ENCODE results near the gene DNAJA1.
"Not testable (repeated sequence)": the region's sequence is repeated elsewhere in the genome, so short reads cannot be mapped to it uniquely, and the experiment has no call there.

Gene DNAJA1

GRCh38 chr9:33024966-33025571, at the start of gene DNAJA1:
Gene DNAJA1, plus strand, starts transcription at chr9:33025273. Its CDS starts 1,212 bp downstream, at chr9:33026485.
- H3K9me3 ChIP-seq (ENCODE audit: control insufficient read depth, low read depth, low read length) = no peaks in the 10 kb centered on the region
- H3K9ac ChIP-seq (ENCODE audit: low read length) = peak within 1 kb of the TSS; percentile 97
- no peaks in the 10 kb centered on the region for H3K27me3 ChIP-seq (ENCODE audit: control insufficient read depth, insufficient read depth, low read length)
- H3K4me3 ChIP-seq (ENCODE audit: low read length) = peak within 1 kb of the TSS; percentile 99
- peak within 1 kb of the TSS; percentile 97 for H3K27ac ChIP-seq (ENCODE audit: low read length)
- peaks cover 3% of the 10 kb centered on the region for H3K4me1 ChIP-seq (ENCODE audit: control insufficient read depth, low read depth, low read length)
- peaks cover 39% of the 10 kb centered on the region for H3K36me3 ChIP-seq (ENCODE audit: control insufficient read depth, low read depth, low read length)

- Histone ChIP-seq H3K9ac (ENCODE audit: low read length) (no peak overlapping the region), H3K4me1 (ENCODE audit: control insufficient read depth, low read depth, low read length) (no peaks in the 10 kb centered on the region), H3K4me3 (ENCODE audit: low read length) (no peak overlapping the region), H3K27ac (ENCODE audit: low read length) (no peak overlapping the region), H3K27me3 (ENCODE audit: control insufficient read depth, insufficient read depth, low read length) (no peaks in the 10 kb centered on the region), H3K9me3 (ENCODE audit: control insufficient read depth, low read depth, low read length) (no peaks in the 10 kb centered on the region), H3K36me3 (ENCODE audit: control insufficient read depth, low read depth, low read length) (peaks cover 39% of the 10 kb centered on the region)
Observed at GRCh38 chr9:32978051-32978450, 47.0 kb upstream of the DNAJA1 start.

DNA sequence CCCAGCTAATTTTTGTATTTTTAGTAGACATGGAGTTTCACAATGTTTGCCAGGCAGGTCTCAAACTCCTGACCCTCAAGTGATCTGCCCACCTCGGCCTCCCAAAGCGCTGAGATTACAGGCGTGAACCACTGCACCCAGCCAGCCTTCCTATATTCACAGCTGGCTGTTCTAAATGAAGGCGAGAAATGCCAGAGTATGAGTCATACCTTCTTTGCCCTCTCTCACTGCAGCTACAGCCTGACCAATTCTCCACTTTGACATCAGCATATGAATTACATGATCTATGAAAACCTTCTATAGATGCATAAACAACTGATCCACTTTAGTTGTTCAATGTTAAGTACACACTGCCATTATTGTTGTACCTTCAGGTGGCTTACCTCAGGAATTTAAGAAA, 38.1 kb upstream of the DNAJA1 start:
- H3K4me1 ChIP-seq (ENCODE audit: control insufficient read depth, low read depth, low read length) = no peaks in the 10 kb centered on the region
- H3K36me3 ChIP-seq (ENCODE audit: control insufficient read depth, low read depth, low read length) = peaks cover 55% of the 10 kb centered on the region
- no peaks in the 10 kb centered on the region for H3K9me3 ChIP-seq (ENCODE audit: control insufficient read depth, low read depth, low read length)
- H3K4me3 ChIP-seq (ENCODE audit: low read length) = no peak overlapping the region
- H3K9ac ChIP-seq (ENCODE audit: low read length) = no peak overlapping the region
- no peaks in the 10 kb centered on the region for H3K27me3 ChIP-seq (ENCODE audit: control insufficient read depth, insufficient read depth, low read length)
- no peak overlapping the region for H3K27ac ChIP-seq (ENCODE audit: low read length)

DNA sequence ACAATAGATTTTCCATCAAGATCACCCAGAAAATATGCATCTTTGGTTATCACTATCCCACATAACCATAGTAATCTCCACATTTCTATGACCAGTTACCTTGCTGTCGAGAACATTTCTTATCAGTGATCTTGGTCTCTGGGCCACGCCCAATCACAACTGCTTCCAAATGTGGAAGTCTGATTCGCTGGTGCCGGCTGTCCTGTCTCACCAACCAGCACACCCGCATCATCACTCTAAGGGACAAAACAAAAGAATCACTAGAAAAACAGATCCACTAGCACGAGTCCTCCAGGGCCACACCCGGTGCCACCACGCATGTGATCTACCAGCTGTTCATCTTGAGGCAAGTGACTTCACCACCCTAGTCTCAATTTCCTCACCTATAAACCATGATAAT, 35.4 kb upstream of the DNAJA1 start:
- Histone ChIP-seq H3K36me3 (ENCODE audit: control insufficient read depth, low read depth, low read length) (peaks cover 37% of the 10 kb centered on the region), H3K9ac (ENCODE audit: low read length) (no peak overlapping the region), H3K27ac (ENCODE audit: low read length) (no peak overlapping the region), H3K4me1 (ENCODE audit: control insufficient read depth, low read depth, low read length) (no peaks in the 10 kb centered on the region), H3K9me3 (ENCODE audit: control insufficient read depth, low read depth, low read length) (no peaks in the 10 kb centered on the region), H3K4me3 (ENCODE audit: low read length) (no peak overlapping the region), H3K27me3 (ENCODE audit: control insufficient read depth, insufficient read depth, low read length) (no peaks in the 10 kb centered on the region)

DNA sequence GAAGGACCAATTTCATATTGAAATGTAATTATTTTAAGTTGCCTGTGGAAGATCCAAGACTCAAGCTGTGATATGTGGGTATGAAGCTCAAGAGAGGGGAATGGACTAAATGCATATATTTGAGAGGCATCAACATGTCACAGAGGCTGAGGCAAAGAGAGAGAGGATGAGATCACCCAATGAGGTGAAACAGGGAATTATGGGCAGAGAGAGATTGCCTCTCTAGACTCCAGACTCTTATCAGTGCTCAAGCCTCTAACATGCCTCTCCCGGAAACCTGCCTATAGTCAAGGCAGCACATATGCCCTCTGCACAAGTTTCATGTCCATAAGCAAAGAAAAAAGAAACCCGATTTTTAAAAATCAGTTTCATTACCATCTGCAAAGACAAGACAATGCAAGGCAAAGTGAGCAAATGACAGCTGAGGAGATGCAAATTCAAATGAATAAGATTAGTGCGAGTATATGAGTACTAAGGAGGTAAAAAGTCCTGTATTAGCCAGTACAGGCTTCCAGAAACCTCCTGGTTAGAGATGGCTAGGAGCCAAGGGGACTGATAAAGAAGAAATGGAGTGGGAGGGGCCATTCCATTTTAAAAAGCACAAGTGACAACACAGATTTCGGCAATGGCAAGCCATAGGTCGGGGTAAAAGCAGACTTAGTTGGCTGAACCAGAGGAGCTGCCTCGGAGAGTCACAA, 33.0 kb upstream of the DNAJA1 start:
- H3K4me3 ChIP-seq (ENCODE audit: low read length) = no peak overlapping the region
- H3K27ac ChIP-seq (ENCODE audit: low read length) = no peak overlapping the region
- H3K36me3 ChIP-seq (ENCODE audit: control insufficient read depth, low read depth, low read length) = peaks cover 35% of the 10 kb centered on the region

GRCh38 chr9:32992595-32993238, 32.4 kb upstream of the DNAJA1 start:
- no peak overlapping the region for H3K27ac ChIP-seq (ENCODE audit: low read length)

More for the DNA sequence above, 33.0 kb upstream of the DNAJA1 start:
- no peaks in the 10 kb centered on the region for H3K9me3 ChIP-seq (ENCODE audit: control insufficient read depth, low read depth, low read length)
- no peaks in the 10 kb centered on the region for H3K27me3 ChIP-seq (ENCODE audit: control insufficient read depth, insufficient read depth, low read length)
- no peaks in the 10 kb centered on the region for H3K4me1 ChIP-seq (ENCODE audit: control insufficient read depth, low read depth, low read length)
- H3K9ac ChIP-seq (ENCODE audit: low read length) = no peak overlapping the region

GRCh38 chr9:33000682-33001055, 24.4 kb upstream of the DNAJA1 start:
- Histone ChIP-seq H3K9ac (ENCODE audit: low read length) (peak overlapping the region; percentile 87), H3K36me3 (ENCODE audit: control insufficient read depth, low read depth, low read length) (peaks cover 13% of the 10 kb centered on the region), H3K4me3 (ENCODE audit: low read length) (peak overlapping the region; percentile 93)
- not testable (repeated sequence) for H3K4me1 ChIP-seq (ENCODE audit: control insufficient read depth, low read depth, low read length); H3K27me3 ChIP-seq (ENCODE audit: control insufficient read depth, insufficient read depth, low read length); H3K9me3 ChIP-seq (ENCODE audit: control insufficient read depth, low read depth, low read length); H3K27ac ChIP-seq (ENCODE audit: low read length)

More at GRCh38 chr9:32992595-32993238, 32.4 kb upstream of the DNAJA1 start:
- Histone ChIP-seq H3K9me3 (ENCODE audit: control insufficient read depth, low read depth, low read length) (no peaks in the 10 kb centered on the region), H3K27me3 (ENCODE audit: control insufficient read depth, insufficient read depth, low read length) (no peaks in the 10 kb centered on the region), H3K9ac (ENCODE audit: low read length) (no peak overlapping the region), H3K4me3 (ENCODE audit: low read length) (no peak overlapping the region), H3K36me3 (ENCODE audit: control insufficient read depth, low read depth, low read length) (peaks cover 31% of the 10 kb centered on the region), H3K4me1 (ENCODE audit: control insufficient read depth, low read depth, low read length) (no peaks in the 10 kb centered on the region)

- not testable (repeated sequence) for H3K9ac ChIP-seq (ENCODE audit: low read length); H3K4me1 ChIP-seq (ENCODE audit: control insufficient read depth, low read depth, low read length); H3K27ac ChIP-seq (ENCODE audit: low read length); H3K9me3 ChIP-seq (ENCODE audit: control insufficient read depth, low read depth, low read length); H3K27me3 ChIP-seq (ENCODE audit: control insufficient read depth, insufficient read depth, low read length); H3K36me3 ChIP-seq (ENCODE audit: control insufficient read depth, low read depth, low read length); H3K4me3 ChIP-seq (ENCODE audit: low read length)
Observed at GRCh38 chr9:33005335-33005734, 19.7 kb upstream of the DNAJA1 start.

GRCh38 chr9:33007755-33008154, 17.3 kb upstream of the DNAJA1 start:
- H3K36me3 ChIP-seq (ENCODE audit: control insufficient read depth, low read depth, low read length) = no peaks in the 10 kb centered on the region
- H3K27me3 ChIP-seq (ENCODE audit: control insufficient read depth, insufficient read depth, low read length) = no peaks in the 10 kb centered on the region
- H3K27ac ChIP-seq (ENCODE audit: low read length) = no peak overlapping the region
- no peaks in the 10 kb centered on the region for H3K9me3 ChIP-seq (ENCODE audit: control insufficient read depth, low read depth, low read length)
- no peak overlapping the region for H3K4me3 ChIP-seq (ENCODE audit: low read length)
- H3K9ac ChIP-seq (ENCODE audit: low read length) = no peak overlapping the region
- no peaks in the 10 kb centered on the region for H3K4me1 ChIP-seq (ENCODE audit: control insufficient read depth, low read depth, low read length)

DNA sequence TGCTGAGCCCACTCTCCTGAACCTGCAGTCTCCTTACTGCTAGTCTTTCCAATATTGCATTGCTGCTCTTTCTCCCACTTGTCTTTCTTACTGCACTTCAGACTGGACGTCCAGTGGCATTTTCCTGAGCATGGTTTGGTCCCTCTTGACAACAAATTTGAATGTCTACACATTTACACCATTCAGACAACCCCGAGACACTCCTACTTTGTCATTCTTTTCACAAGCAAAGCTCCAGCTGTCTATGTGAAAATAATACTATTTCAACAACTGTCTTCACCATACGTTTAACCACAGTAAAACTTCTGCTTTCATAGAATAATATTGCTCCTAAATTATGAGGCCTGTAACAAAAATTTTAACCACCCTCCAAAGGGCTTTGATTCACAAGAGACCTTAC, 13.2 kb upstream of the DNAJA1 start:
- Histone ChIP-seq H3K9ac (ENCODE audit: low read length) (no peak overlapping the region), H3K9me3 (ENCODE audit: control insufficient read depth, low read depth, low read length) (no peaks in the 10 kb centered on the region), H3K27me3 (ENCODE audit: control insufficient read depth, insufficient read depth, low read length) (no peaks in the 10 kb centered on the region), H3K27ac (ENCODE audit: low read length) (no peak overlapping the region), H3K36me3 (ENCODE audit: control insufficient read depth, low read depth, low read length) (no peaks in the 10 kb centered on the region), H3K4me3 (ENCODE audit: low read length) (no peak overlapping the region), H3K4me1 (ENCODE audit: control insufficient read depth, low read depth, low read length) (peaks cover 15% of the 10 kb centered on the region)

GRCh38 chr9:33012328-33013069, 12.6 kb upstream of the DNAJA1 start:
- Histone ChIP-seq H3K27ac (ENCODE audit: low read length) (no peak overlapping the region), H3K9ac (ENCODE audit: low read length) (no peak overlapping the region), H3K27me3 (ENCODE audit: control insufficient read depth, insufficient read depth, low read length) (no peaks in the 10 kb centered on the region), H3K36me3 (ENCODE audit: control insufficient read depth, low read depth, low read length) (no peaks in the 10 kb centered on the region), H3K9me3 (ENCODE audit: control insufficient read depth, low read depth, low read length) (no peaks in the 10 kb centered on the region), H3K4me3 (ENCODE audit: low read length) (no peak overlapping the region), H3K4me1 (ENCODE audit: control insufficient read depth, low read depth, low read length) (peaks cover 15% of the 10 kb centered on the region)
